GM21786 (cell line): ENCODE results near the gene MAPK4.
"Not testable (repeated sequence)": the region's sequence is repeated elsewhere in the genome, so short reads cannot be mapped to it uniquely, and the experiment has no call there.

Experiments used
- ATAC-seq: cut with Tn5 transposase; IDR thresholded peaks from one replicate; pipeline ENCODE4 v1.9.1; 2021; ENCODE audit not compliant: unreplicated experiment

Gene MAPK4

GRCh38 chr18:50748243-50749229, 188.6 kb downstream of the MAPK4 start:
- ATAC-seq, result no peak

DNA sequence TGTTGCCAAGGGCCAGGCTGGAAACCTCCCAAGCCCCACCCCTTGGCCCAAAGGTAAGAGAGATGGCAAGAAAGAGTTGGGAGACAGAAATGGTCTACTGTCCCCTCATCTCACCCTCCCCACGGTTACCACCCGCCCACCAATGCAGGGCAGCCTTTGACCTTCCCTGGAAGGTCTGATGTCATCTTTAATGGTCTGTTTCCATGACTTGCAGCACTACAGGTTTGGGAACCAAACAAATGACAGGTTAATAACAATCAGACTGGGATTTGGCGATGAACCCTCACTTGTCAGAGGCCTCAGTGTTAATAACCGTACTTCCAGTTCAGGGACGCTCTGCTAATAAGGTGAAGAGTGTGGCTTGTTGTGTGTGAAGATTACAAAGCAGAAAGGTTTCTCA, 189.5 kb downstream of the MAPK4 start:
- ATAC-seq, result no peak

DNA sequence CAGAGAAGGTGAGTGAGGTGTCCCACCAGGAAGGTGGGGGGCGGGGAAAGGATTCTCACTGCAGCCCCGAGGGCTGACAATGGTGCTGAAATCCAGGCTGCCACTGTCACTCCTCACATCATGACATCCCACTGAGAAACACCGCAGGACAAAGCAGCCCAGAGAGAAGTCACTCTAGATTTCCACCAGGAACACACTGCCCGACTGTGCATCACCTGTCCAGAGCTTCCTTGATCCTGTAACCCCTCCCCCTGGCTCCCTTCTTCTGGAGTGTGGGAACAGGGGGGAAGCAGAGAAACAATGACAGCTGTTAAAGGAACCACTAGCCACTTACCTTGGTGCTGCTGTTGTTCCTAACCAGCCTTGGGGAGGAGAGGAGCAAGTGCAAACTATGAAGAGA, 190.1 kb downstream of the MAPK4 start:
- ATAC-seq, result no peak

GRCh38 chr18:50750546-50750945, 190.7 kb downstream of the MAPK4 start:
- no peak for ATAC-seq

- no peak for ATAC-seq
Measured at GRCh38 chr18:50751490-50751889, 191.6 kb downstream of the MAPK4 start.

DNA sequence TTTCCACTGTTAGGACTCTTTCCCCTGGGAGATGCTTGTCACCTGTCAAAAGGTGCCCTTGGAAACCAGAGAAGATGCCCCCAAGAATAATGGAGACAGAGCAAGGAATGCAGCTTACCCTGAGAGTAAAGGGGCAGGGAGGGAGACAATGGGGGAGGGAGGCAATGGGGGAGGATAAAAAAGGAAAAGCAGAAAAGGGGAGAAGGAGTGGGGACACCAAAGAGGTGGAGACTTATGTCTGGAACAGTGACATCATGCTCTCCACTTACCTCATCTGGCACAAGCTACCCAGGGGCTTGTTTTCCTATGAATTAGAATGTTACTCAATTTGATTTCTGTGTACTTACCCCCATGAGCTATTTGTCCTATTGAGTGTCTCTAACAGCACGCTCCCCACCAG, 192.1 kb downstream of the MAPK4 start:
- ATAC-seq, result no peak

- no peak for ATAC-seq
Measured at GRCh38 chr18:50753311-50753710, 193.4 kb downstream of the MAPK4 start.

DNA sequence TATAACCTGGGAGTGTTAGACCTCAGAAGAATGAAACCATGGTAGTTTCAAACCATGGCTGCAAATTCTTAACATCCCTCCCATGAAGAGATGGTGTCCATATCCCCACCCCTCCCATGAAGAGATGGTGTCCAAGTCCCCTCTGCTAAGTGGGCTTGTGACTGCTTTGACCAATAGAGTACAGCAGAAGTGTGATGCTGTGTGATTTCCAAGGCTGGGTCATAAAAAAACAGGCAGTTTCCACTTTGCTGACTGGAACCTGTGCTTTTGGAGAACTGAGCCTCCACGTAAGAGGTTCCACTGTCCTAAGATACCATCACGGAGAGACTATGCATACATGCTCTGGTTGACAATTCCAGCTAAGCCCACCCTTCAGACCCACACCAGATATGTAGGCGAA, 194.4 kb downstream of the MAPK4 start:
- no peak for ATAC-seq

- ATAC-seq, result no peak
Measured at GRCh38 chr18:50757358-50757757, 197.5 kb downstream of the MAPK4 start.

- no peak for ATAC-seq
Measured at GRCh38 chr18:50769463-50769862, 209.6 kb downstream of the MAPK4 start.

DNA sequence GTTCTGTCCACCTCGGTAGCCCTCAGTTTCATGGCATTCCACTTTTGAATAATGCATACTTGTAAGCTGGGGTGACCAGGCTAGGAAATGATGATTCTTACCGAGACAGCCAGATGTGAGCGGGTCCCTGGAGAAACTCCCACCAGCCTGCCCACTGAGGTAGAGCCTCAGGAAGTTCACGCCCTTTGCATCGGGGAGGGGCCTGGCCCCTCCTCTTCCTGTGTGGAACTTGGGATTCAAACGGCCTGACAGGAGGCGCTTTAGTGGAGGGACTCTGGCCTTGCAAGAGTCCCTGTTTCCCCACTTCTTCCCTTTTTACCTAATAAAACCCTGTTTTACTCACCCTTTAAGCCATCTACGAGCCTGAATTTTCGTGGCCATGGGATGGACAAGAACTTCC, 215.3 kb downstream of the MAPK4 start:
- no peak for ATAC-seq

- ATAC-seq, result no peak
Measured at GRCh38 chr18:50775726-50776125, 215.8 kb downstream of the MAPK4 start.

DNA sequence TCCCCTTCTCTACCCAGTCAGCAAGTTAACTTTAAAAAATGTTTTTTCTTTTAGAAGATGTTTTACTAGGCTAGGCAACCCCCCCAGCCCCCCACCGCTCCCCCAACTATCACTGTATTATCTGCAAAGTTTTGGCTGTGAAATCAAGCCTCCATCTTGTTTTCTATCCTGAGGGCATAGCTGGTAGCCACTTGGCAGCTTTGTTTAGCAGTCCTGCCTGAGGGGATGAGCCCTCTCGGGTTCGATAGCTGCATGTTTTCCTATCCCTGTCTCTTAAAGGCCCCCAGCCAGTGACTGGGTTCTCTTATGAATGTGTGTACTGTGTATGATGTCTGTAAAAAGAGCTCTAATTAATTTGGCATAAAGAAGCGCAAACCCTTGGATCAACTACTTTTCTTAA, 216.5 kb downstream of the MAPK4 start:
- ATAC-seq, result no peak

DNA sequence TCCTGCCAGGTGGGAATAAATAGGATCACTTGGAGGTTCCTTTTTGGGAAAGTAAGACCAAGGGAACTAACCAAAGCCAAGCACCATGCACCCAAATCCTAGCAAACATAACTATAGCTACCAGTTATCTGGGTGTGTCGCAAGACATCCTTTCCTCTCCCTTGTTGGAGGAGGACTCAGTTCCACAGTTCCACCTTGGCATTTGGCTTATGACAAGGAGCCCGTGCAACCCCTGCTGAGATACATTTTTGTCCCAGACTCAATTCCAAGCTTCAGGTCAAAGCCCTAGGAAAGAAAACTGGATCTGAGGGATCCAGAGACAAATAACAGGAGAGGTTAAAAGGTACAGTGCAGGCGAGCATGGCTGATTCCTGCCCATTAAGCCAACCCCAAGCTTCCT, 219.1 kb downstream of the MAPK4 start:
- not testable (repeated sequence) for ATAC-seq
